ENCODE data around the gene MDM2.

DNA sequence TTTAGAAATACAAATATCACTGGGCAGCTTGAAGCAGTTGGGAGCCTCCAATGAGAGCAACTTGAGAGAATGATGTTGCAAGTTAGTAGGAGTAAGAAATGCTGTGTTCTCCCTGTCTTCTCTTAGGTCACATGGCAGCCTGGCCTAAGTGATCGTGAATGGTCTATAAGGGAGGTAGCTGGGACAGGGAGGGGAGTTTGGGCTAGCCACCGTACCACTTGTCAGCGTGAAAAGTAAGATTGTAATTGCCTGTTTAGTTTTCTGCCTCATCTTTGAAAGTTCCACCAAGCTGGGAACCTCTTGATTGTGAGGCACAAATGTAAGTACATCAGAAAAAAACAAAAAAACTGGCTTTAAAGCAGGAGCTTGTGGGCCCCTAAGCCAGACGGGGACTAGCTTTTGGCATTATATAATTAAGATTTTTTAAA, 36.4 kb downstream of the MDM2 start:
- TF ChIP-seq, protein P1, sequence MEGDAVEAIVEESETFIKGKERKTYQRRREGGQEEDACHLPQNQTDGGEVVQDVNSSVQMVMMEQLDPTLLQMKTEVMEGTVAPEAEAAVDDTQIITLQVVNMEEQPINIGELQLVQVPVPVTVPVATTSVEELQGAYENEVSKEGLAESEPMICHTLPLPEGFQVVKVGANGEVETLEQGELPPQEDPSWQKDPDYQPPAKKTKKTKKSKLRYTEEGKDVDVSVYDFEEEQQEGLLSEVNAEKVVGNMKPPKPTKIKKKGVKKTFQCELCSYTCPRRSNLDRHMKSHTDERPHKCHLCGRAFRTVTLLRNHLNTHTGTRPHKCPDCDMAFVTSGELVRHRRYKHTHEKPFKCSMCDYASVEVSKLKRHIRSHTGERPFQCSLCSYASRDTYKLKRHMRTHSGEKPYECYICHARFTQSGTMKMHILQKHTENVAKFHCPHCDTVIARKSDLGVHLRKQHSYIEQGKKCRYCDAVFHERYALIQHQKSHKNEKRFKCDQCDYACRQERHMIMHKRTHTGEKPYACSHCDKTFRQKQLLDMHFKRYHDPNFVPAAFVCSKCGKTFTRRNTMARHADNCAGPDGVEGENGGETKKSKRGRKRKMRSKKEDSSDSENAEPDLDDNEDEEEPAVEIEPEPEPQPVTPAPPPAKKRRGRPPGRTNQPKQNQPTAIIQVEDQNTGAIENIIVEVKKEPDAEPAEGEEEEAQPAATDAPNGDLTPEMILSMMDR (IDR thresholded peaks at IDR 0.05; ENCODE audit: low read length): no peak
- no peak for TF ChIP-seq EZH2 (optimal IDR thresholded peaks at IDR 0.05; ENCODE audit: low read depth, low read length)
